ENCODE measurements around the gene ST3GAL6. TPM values are rescaled to one million over a fixed set of nuclear protein-coding genes. Genes with fewer than 3 reads are reported as not detected.

The ST3GAL6 gene
- total and polyA plus RNA-seq, 2 donors (not counting 3 experiments of a cell fraction or from before 2014, with no cell fraction given): 13.2 to 35.9 TPM

DNA sequence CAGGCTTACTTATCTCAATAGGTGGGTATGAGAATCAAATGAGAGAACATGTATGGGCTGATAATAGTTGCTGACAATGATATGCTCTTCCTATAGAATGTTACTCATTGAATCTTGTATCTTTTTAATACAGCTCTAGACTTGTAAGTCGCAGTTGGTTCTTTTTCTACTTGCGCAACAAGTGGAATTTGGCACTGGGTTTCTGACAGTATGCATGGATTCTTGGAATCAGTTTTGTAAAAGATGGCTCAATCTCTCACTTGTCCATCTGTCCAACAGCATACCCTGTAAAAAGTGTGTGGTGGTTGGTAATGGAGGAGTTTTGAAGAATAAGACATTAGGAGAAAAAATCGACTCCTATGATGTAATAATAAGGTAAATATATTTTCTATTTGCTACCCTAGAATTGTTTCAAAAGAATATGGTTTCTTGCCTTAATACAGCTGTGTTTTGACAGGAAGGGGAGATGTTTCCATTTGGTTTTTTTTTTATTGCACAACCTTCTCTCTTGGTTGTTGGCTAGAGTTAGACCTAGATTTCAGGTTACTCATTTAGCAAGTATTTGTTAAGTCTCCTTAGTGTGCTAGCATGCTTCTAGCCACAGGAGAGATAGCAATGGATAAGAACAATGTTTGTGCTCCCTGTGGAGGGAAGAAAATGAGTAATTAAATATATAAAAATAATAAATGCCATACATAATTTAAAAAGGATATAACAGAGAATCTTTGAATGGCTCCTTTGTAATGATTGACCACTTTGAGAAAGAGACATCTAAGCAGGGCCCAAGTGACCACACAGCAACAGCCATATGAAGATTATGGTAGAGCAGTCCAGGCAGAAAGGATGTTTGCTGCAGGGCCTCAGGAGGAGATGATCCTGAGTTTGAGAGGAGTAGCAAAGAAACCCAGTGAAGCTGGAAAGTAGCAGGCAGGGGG is 21.8 kb downstream of the ST3GAL6 start:
- Histone ChIP-seq H3K9ac (replicated peaks; ENCODE audit: extremely low read depth, insufficient read depth, low read length) (no peak overlapping the region), H4K20me1 (replicated peaks; ENCODE audit: control insufficient read depth, extremely low read depth, insufficient read depth, low read length) (no peaks in the 10 kb centered on the region), H2AFZ (ENCODE audit: low read depth, low read length) (no peak overlapping the region), H3K4me2 (ENCODE audit: insufficient read depth, low read length) (no peak overlapping the region), H3K36me3 (ENCODE audit: control insufficient read depth in 2 of 2, extremely low read depth in 1 of 2, insufficient read depth in 2 of 2, low read length in 2 of 2) (peaks cover 0 to 13% of the 10 kb centered on the region in 2 experiments), H3K27me3 (ENCODE audit: control insufficient read depth in 2 of 2, insufficient read depth in 2 of 2, low read length in 2 of 2) (no peaks in the 10 kb centered on the region), H3K79me2 (ENCODE audit: control insufficient read depth, insufficient read depth, low read length) (no peaks in the 10 kb centered on the region), H3K4me1 (ENCODE audit: control insufficient read depth, extremely low read depth, insufficient read depth, low read length) (peaks cover 23% of the 10 kb centered on the region), H3K9me3 (replicated peaks; ENCODE audit: control insufficient read depth, insufficient read depth, low read length) (no peaks in the 10 kb centered on the region), H3K9me1 (replicated peaks; ENCODE audit: control insufficient read depth, extremely low read depth, insufficient read depth, low read length) (no peaks in the 10 kb centered on the region), H3K4me3 (replicated peaks in 1 of 3; ENCODE audit: insufficient read depth in 1 of 3, low read depth in 1 of 3, low read length in 3 of 3) (no peak overlapping the region), H3K27ac (ENCODE audit: insufficient read depth, low read depth, low read length) (no peak overlapping the region)
- intact Hi-C loops (cut with micrococcal nuclease) (no loop called here), dilution Hi-C loops (cut with MboI; ENCODE audit: extremely low pct_ligation_motif_present, low sequenced_read_pairs) (no loop called here)
- ChIA-PET CTCF (interaction anchor here (1.8 kb wide), 1 partner anchor 183 kb away, joined by 6 read pairs; no protein-coding TSS in a partner anchor), POLR2A (no interaction called here)
- FAIRE-seq (no peak), DNase-seq (ENCODE audit: low read depth, low spot score) (peak; percentile 40)
- no TSS peak for BruUV-seq (replicated peaks)
- TF ChIP-seq POLR2A (IDR thresholded peaks at IDR 0.05; ENCODE audit: low read depth, low read length) (no peak), POLR2AphosphoS5 (IDR thresholded peaks at IDR 0.05; ENCODE audit: insufficient read depth, low read depth, low read length) (no peak), GATA2 (IDR thresholded peaks at IDR 0.05; ENCODE audit: insufficient read depth, insufficient read length, low read depth, low read length) (no peak), JUN (IDR thresholded peaks at IDR 0.05; ENCODE audit: borderline replicate concordance, insufficient read depth, insufficient read length, low read depth) (no peak), MYC (IDR thresholded peaks at IDR 0.05; ENCODE audit: low read depth, low read length) (no peak), FOS (IDR thresholded peaks at IDR 0.05; ENCODE audit: borderline replicate concordance, insufficient read depth, low read length) (no peak), EZH2 (IDR thresholded peaks at IDR 0.05; ENCODE audit: borderline replicate concordance, low read depth, low read length, severe bottlenecking) (no peak)
- TF ChIP-seq, protein P1, sequence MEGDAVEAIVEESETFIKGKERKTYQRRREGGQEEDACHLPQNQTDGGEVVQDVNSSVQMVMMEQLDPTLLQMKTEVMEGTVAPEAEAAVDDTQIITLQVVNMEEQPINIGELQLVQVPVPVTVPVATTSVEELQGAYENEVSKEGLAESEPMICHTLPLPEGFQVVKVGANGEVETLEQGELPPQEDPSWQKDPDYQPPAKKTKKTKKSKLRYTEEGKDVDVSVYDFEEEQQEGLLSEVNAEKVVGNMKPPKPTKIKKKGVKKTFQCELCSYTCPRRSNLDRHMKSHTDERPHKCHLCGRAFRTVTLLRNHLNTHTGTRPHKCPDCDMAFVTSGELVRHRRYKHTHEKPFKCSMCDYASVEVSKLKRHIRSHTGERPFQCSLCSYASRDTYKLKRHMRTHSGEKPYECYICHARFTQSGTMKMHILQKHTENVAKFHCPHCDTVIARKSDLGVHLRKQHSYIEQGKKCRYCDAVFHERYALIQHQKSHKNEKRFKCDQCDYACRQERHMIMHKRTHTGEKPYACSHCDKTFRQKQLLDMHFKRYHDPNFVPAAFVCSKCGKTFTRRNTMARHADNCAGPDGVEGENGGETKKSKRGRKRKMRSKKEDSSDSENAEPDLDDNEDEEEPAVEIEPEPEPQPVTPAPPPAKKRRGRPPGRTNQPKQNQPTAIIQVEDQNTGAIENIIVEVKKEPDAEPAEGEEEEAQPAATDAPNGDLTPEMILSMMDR (IDR thresholded peaks at IDR 0.05; ENCODE audit: extremely low read depth in 1 of 2, insufficient read depth in 1 of 2, low read depth in 1 of 2, low read length in 2 of 2): no peak
- TF ChIP-seq, protein P2, sequence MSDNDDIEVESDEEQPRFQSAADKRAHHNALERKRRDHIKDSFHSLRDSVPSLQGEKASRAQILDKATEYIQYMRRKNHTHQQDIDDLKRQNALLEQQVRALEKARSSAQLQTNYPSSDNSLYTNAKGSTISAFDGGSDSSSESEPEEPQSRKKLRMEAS (IDR thresholded peaks at IDR 0.05; ENCODE audit: insufficient read depth, insufficient read length): no peak

Measured in endothelial cell of umbilical vein (primary cell).